SU-DHL-6 (cell line): ENCODE data around the gene TAF1L.
"Not testable (repeated sequence)": the region's sequence is repeated elsewhere in the genome, so short reads cannot be mapped to it uniquely, and the experiment has no call there.

Experiments
- H2AFZ ChIP-seq: fragments of 200-600 bp; sonication (generic); 2 replicates; pipeline ENCODE4 v1.6.1; 2014; ENCODE audit warnings: low read depth, mild to moderate bottlenecking, moderate library complexity, mixed read lengths, antibody characterized with exemption, low read length; ENCODE audit not compliant: severe bottlenecking
- H3F3A ChIP-seq: fragments of 200-600 bp; shearing (Covaris generic); 2 replicates; pipeline ENCODE4 v1.6.0; 2016; ENCODE audit warnings: antibody characterized with exemption, mild to moderate bottlenecking; ENCODE audit not compliant: insufficient read depth
- H3K27ac ChIP-seq: fragments of 200-600 bp; sonication (generic); 2 replicates; pipeline ENCODE4 v1.5.1; 2016; ENCODE audit warnings: low read depth, mild to moderate bottlenecking, low read length, moderate library complexity, mixed read lengths
- H3K27me3 ChIP-seq: fragments of 200-600 bp; sonication (generic), shearing (Covaris generic); 2 replicates; pipeline ENCODE4 v1.6.0; 2014; ENCODE audit warnings: mild to moderate bottlenecking, low read length
- H3K36me3 ChIP-seq: fragments of 200-600 bp; sonication (generic); 2 replicates; pipeline ENCODE4 v1.6.1; 2014; ENCODE audit warnings: mild to moderate bottlenecking, low read length, mixed read lengths
- H3K4me2 ChIP-seq: fragments of 300-600, 200-600 bp; shearing (Covaris generic), sonication (generic); 2 replicates; pipeline ENCODE4 v1.6.0; 2014; ENCODE audit warnings: low read length, low read depth, mild to moderate bottlenecking; ENCODE audit not compliant: poor library complexity, severe bottlenecking
- H3K4me3 ChIP-seq: fragments of 200-600 bp; sonication (generic); 2 replicates; pipeline ENCODE4 v1.5.1; 2014; ENCODE audit warnings: antibody characterized with exemption, low read length, mild to moderate bottlenecking, mixed read lengths; ENCODE audit not compliant: insufficient read depth, poor library complexity, severe bottlenecking
- H3K79me2 ChIP-seq: fragments of 200-600 bp; sonication (generic); 2 replicates; pipeline ENCODE4 v1.6.1; 2014; ENCODE audit warnings: mild to moderate bottlenecking, low read length, moderate library complexity; ENCODE audit not compliant: insufficient read depth
- H3K9ac ChIP-seq: fragments of 200-600 bp; sonication (generic); 2 replicates; pipeline ENCODE4 v1.7.0; 2014; ENCODE audit warnings: mild to moderate bottlenecking, low read length
- H3K9me2 ChIP-seq: fragments of 200-600 bp; sonication (generic); replicated peaks from 2 replicates; pipeline ENCODE4 v1.6.1; 2014; ENCODE audit warnings: low read length; ENCODE audit not compliant: insufficient read depth
- H3K9me3 ChIP-seq: fragments of 200-600 bp; sonication (generic); 2 replicates; pipeline ENCODE4 v1.6.1; 2014; ENCODE audit warnings: low read length, mixed read lengths; ENCODE audit not compliant: insufficient read depth
- H4K20me1 ChIP-seq: fragments of 200-600 bp; sonication (generic); 2 replicates; pipeline ENCODE4 v1.6.1; 2014; ENCODE audit warnings: low read depth, mild to moderate bottlenecking, antibody characterized with exemption, low read length, moderate library complexity, mixed read lengths
- CTCF ChIP-seq: fragments of 200-600 bp; sonication (generic); IDR thresholded peaks from one replicate; pipeline ENCODE4 v1.5.1; 2017; ENCODE audit warnings: antibody characterized with exemption, mild to moderate bottlenecking, low read length, moderate library complexity; ENCODE audit not compliant: insufficient read depth, poor library complexity, severe bottlenecking
- EZH2phosphoT487 ChIP-seq: fragments of 200-600 bp; sonication (generic), shearing (Covaris generic); conservative IDR thresholded peaks from 2 replicates; pipeline ENCODE4 v1.6.1; 2018; ENCODE audit warnings: mild to moderate bottlenecking, antibody characterized with exemption, low read length, moderate library complexity, mixed read lengths

Gene TAF1L

DNA sequence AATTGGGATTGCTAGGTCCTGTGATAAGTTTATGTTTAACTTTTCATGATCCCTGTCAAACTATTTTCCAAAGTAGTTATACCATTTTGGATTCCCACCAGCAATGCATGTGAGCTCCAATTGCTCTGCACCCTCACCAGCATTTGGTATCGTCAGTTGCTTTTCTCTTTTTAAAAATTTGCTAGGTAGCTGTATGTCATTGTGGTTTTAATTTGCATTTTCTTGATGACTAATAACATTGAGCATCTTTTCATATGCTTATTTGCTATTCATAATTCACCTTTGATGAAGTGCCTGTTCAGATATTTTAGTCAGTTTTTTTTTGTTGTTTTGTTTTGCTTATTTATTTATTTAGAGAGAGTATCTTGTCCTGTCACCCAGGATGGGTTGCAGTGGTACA lies 12.5 kb downstream of the TAF1L start:
- no peak for TF ChIP-seq EZH2phosphoT487
- Histone ChIP-seq H3K9ac (no peak overlapping the region), H3K4me2 (no peak overlapping the region), H3F3A (no peaks in the 10 kb centered on the region), H3K9me3 (no peaks in the 10 kb centered on the region), H3K4me3 (no peak overlapping the region), H3K79me2 (no peaks in the 10 kb centered on the region), H3K27me3 (no peaks in the 10 kb centered on the region), H3K9me2 (no peaks in the 10 kb centered on the region), H3K36me3 (no peaks in the 10 kb centered on the region), H4K20me1 (no peaks in the 10 kb centered on the region), H2AFZ (no peak overlapping the region), H3K27ac (no peak overlapping the region)

GRCh38 chr9:32618261-32618660 lies 17.2 kb downstream of the TAF1L start:
- Histone ChIP-seq H3K9ac (no peak overlapping the region), H3K79me2 (no peaks in the 10 kb centered on the region), H3K27me3 (no peaks in the 10 kb centered on the region), H3K27ac (no peak overlapping the region), H3K4me3 (no peak overlapping the region), H2AFZ (no peak overlapping the region), H3F3A (no peaks in the 10 kb centered on the region), H3K9me2 (no peaks in the 10 kb centered on the region), H3K4me2 (no peak overlapping the region), H4K20me1 (no peaks in the 10 kb centered on the region), H3K36me3 (no peaks in the 10 kb centered on the region), H3K9me3 (no peaks in the 10 kb centered on the region)
- TF ChIP-seq EZH2phosphoT487, result no peak
- TF ChIP-seq CTCF, result no peak

DNA sequence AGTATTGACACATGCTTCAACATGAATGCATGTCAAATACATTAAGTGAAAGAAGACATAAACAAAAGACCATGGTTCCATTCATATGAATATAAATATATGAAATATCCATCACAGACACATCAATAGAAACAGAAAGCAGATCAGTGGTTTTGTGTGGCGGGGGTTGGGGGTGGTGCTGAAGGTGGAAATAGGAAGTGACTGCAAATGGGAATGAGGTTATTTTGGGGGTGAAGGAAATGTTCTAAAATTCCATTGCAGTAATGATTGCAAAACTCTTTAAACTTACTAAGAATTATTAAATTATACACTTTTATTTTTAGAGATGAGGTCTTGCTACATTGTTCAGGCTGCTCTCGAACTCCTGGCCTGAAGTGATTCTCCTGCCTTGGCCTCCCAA lies 28.7 kb downstream of the TAF1L start:
- Histone ChIP-seq H3K36me3 (no peaks in the 10 kb centered on the region), H3K9ac (no peak overlapping the region), H4K20me1 (no peaks in the 10 kb centered on the region), H3K4me2 (no peak overlapping the region), H3K27ac (no peak overlapping the region), H3K9me3 (no peaks in the 10 kb centered on the region), H3K4me3 (no peak overlapping the region), H3K27me3 (no peaks in the 10 kb centered on the region), H3K79me2 (no peaks in the 10 kb centered on the region), H3F3A (no peaks in the 10 kb centered on the region), H3K9me2 (no peaks in the 10 kb centered on the region), H2AFZ (no peak overlapping the region)
- TF ChIP-seq CTCF, result no peak
- no peak for TF ChIP-seq EZH2phosphoT487

GRCh38 chr9:32603914-32604852 lies 31.3 kb downstream of the TAF1L start:
- H3K9me2 ChIP-seq, result no peaks in the 10 kb centered on the region
- no peak overlapping the region for H3K4me3 ChIP-seq
- H3K4me2 ChIP-seq, result no peak overlapping the region
- no peaks in the 10 kb centered on the region for H4K20me1 ChIP-seq
- H3K27ac ChIP-seq, result no peak overlapping the region
- H3K9ac ChIP-seq, result no peak overlapping the region
- TF ChIP-seq CTCF (no peak), EZH2phosphoT487 (no peak)
- no peaks in the 10 kb centered on the region for H3K9me3 ChIP-seq
- H3K27me3 ChIP-seq, result no peaks in the 10 kb centered on the region
- H3K79me2 ChIP-seq, result no peaks in the 10 kb centered on the region
- H2AFZ ChIP-seq, result no peak overlapping the region
- H3F3A ChIP-seq, result no peaks in the 10 kb centered on the region
- no peaks in the 10 kb centered on the region for H3K36me3 ChIP-seq

DNA sequence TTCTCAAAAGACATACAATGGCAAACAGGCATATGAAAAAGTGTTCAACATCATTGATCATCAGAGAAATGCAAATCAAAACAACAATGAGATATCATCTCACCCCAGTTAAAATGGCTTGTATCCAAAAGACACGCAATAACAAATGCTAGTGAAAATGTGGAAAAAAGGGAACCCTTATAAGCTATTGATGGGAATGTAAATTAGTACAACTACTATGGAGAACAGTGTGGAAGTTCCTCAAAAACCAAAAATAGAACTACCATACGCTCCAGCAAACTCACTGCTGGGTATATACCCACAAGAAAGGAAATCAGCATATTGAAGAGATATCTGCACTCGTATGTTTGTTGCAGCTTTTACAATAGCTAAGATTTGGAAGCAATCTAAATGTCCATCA lies 36.4 kb downstream of the TAF1L start:
- not testable (repeated sequence) for H3K79me2 ChIP-seq, H3K9me2 ChIP-seq, H3K9me3 ChIP-seq, H3K36me3 ChIP-seq, H4K20me1 ChIP-seq, H3F3A ChIP-seq, H2AFZ ChIP-seq, H3K27me3 ChIP-seq, H3K27ac ChIP-seq, H3K4me3 ChIP-seq, H3K4me2 ChIP-seq, H3K9ac ChIP-seq
